Activated T-cell treated with anti-CD3 and anti-CD28 coated beads, Interleukin-2, amount 50 U/mL, for 72 hours (primary cell): ENCODE data around the gene CHST11. TPM values are rescaled to one million over a fixed set of nuclear protein-coding genes. Genes with fewer than 3 reads are reported as not detected.

Experiments
- ATAC-seq, 2 donors: fragments of 150-1000 bp; cut with Tn5 transposase; replicated peaks in 1 of 2; 2 replicates each; pipeline ENCODE4 v1.10.0; 2021; ENCODE audit warnings: moderate library complexity in 2 of 2, mild to moderate bottlenecking in 1 of 2
- DNase-seq, 2 donors: peaks; one replicate each; pipeline ENCODE4 v3.0.0; 2021 to 2022; ENCODE audit warnings: mixed read lengths in 1 of 2
- H3K27ac Mint-ChIP-seq: one replicate; pipeline ENCODE4 v1.8.0; 2022; ENCODE audit warnings: mild to moderate bottlenecking, moderate library complexity, mixed read lengths
- H3K27me3 Mint-ChIP-seq: one replicate; pipeline ENCODE4 v1.8.0; 2022; ENCODE audit warnings: low read depth, mixed read lengths
- H3K36me3 Mint-ChIP-seq, 2 donors: one replicate each; pipeline ENCODE4 v1.8.0; 2022; ENCODE audit warnings: mixed read lengths in 2 of 2, mild to moderate bottlenecking in 1 of 2; ENCODE audit not compliant: insufficient read depth in 2 of 2
- H3K4me1 Mint-ChIP-seq: one replicate; pipeline ENCODE4 v1.8.0; 2022; ENCODE audit warnings: low read depth, mixed read lengths
- H3K4me3 Mint-ChIP-seq, 2 donors: one replicate each; pipeline ENCODE4 v1.8.0; 2022; ENCODE audit warnings: mild to moderate bottlenecking in 2 of 2, mixed read lengths in 2 of 2, moderate library complexity in 2 of 2
- H3K9me3 Mint-ChIP-seq, 2 donors: one replicate each; pipeline ENCODE4 v1.8.0; 2022; ENCODE audit warnings: mixed read lengths in 2 of 2
- total RNA-seq, 2 donors: library from RNA; stranded (reverse); gene quantifications; one replicate each; pipeline ENCODE4 v1.2.3, GENCODE V29; 2022

CHST11 gene
- total RNA-seq, 2 donors from 2014 or later = 47.2 to 57.7 TPM

DNA sequence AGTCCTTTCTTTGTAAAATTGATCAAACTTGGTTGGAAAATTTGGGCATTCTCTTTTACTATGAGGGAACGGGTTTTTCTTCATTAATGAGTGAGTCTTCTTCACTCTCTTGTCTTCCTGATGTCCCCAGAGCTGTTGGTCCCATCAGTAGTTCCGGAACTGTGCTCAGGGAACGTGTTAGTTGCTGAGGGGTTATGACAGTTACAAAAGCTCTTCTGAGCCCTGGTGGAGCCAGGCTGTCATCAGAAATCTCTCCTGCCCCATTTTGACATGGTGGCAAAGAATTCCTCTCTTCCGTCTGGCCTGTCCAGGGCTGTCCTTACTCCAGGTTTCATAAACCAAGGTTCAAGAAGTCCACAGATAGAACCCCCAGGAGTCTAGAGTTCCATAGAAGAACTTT, 292.8 kb downstream of the CHST11 start:
- ATAC-seq = no peak
- Mint-ChIP-seq H3K36me3 (peaks cover 0 to 1% of the 10 kb centered on the region in 2 donors), H3K27me3 (no peaks in the 10 kb centered on the region), H3K9me3 (no peaks in the 10 kb centered on the region), H3K27ac (peak overlapping the region; percentile 73), H3K4me3 (peak overlapping the region in 1 of 2 donors; percentile 35), H3K4me1 (peaks cover 41% of the 10 kb centered on the region)
- DNase-seq = no peak

DNA sequence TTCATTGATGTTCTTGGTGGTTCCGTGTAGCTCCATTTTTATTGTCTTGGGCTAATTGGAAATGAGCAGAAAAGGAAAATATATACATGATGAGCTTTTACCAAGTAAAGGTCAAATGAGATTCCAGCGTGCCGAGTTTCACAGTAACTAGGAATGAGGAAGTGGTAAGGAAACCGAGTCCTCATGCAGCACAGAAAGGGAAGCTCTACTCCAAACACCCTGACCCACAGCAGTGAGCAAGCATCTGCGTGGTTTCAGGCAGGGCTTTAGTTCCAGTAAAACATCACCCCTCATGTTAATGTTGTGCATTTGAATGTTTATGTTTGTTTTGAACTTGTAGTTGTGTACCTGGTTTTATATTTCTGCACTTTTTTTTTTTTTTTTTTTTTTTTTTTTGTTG, 293.3 kb downstream of the CHST11 start:
- Mint-ChIP-seq H3K27me3 (no peaks in the 10 kb centered on the region), H3K36me3 (peaks cover 0 to 1% of the 10 kb centered on the region in 2 donors), H3K9me3 (no peaks in the 10 kb centered on the region), H3K4me3 (peak overlapping the region in 1 of 2 donors; percentile 35), H3K27ac (peak overlapping the region; percentile 73), H3K4me1 (peaks cover 41% of the 10 kb centered on the region)
- ATAC-seq = peak in 1 of 2 donors; percentile 41
- DNase-seq = no peak

DNA sequence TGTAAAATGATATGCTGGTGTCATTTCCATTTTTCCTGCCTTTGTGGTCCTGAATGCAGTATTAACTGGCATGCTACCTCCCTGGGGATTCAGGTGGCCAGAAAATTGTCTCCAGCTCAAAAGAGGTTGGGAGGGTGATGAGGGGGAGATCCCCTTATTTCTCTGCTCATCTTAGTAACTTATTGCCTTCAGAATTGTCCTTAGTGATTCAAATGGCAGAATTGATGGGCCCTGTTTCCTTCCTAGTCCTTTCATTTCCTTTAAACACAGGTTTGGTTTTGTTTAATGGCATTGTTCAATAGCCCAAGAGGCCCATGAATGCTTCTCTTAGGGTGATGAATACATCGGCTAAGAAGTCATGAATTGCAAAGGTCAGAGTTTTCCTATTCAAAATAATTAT, 294.4 kb downstream of the CHST11 start:
- peaks cover 34% of the 10 kb centered on the region for H3K4me1 Mint-ChIP-seq
- no peak for DNase-seq
- no peaks in the 10 kb centered on the region for H3K9me3 Mint-ChIP-seq
- no peaks in the 10 kb centered on the region for H3K27me3 Mint-ChIP-seq
- no peak overlapping the region for H3K4me3 Mint-ChIP-seq
- no peak overlapping the region for H3K27ac Mint-ChIP-seq
- ATAC-seq = no peak
- H3K36me3 Mint-ChIP-seq = peaks cover 0 to 1% of the 10 kb centered on the region in 2 donors

DNA sequence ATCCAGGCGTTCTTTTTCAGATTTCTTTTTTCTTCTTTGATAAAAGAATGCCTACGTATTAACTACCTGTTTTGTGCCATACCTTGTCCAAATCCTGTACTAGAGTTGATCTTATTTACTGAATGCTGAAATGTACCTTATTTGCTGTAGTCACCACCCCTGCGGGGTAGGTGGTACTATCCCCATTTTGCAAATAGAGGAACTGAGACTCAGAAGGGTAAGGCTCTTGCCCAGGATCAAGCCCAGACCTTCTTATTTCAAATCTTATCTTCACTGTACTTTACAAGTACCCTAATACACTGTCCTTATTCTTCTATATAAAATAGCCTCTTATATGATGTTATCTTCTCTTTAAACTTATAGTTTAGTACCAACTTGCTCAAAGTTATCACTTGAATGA, 294.8 kb downstream of the CHST11 start:
- peaks cover 0 to 2% of the 10 kb centered on the region in 2 donors for H3K36me3 Mint-ChIP-seq
- H3K27ac Mint-ChIP-seq = no peak overlapping the region
- no peaks in the 10 kb centered on the region for H3K27me3 Mint-ChIP-seq
- H3K4me3 Mint-ChIP-seq = no peak overlapping the region
- no peaks in the 10 kb centered on the region for H3K9me3 Mint-ChIP-seq
- H3K4me1 Mint-ChIP-seq = peaks cover 30% of the 10 kb centered on the region
- ATAC-seq (no peak), DNase-seq (no peak)

DNA sequence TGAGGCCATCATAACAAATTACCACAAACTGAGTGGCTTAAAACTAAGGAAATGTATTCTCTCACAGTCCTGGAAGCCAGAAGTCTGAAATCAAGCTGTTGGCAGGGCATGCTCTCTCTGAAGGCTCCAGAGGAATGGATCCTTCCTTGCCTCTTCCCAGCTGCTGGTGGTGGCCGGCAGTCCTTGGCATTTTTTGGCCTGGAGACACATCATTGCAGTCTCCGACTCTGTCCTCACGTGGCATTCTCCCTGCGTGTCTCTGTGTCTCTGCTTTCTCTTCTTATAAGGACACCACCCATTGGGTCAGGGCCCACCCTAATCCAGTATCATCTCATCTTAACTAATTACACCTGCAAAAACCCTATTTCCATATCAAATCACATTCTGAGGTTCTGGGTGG, 295.3 kb downstream of the CHST11 start:
- H3K27me3 Mint-ChIP-seq = no peaks in the 10 kb centered on the region
- H3K9me3 Mint-ChIP-seq = no peaks in the 10 kb centered on the region
- peaks cover 27% of the 10 kb centered on the region for H3K4me1 Mint-ChIP-seq
- DNase-seq (no peak), ATAC-seq (no peak)
- peak overlapping the region; percentile 17 for H3K27ac Mint-ChIP-seq
- no peak overlapping the region for H3K4me3 Mint-ChIP-seq
- H3K36me3 Mint-ChIP-seq = peaks cover 0 to 6% of the 10 kb centered on the region in 2 donors

DNA sequence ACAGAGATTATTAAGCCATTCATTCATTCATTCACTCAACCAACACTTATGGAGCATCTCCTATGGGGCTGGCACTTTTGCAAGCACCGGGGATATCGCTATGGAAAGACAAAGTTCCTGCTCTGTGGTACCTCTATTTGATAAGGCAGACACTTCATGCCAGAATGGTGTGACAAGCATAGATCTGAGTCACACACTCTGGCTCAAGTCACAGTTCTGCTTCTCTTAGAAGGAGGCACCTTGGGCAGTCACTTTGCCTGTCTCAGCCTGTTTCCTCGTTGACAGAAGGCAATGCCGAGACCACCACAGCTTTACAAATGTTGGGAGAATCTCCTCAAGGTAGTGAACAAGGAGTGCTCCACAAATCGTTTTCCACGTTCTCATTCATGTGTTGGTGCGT, 296.1 kb downstream of the CHST11 start:
- ATAC-seq (no peak), DNase-seq (no peak)
- Mint-ChIP-seq H3K27me3 (no peaks in the 10 kb centered on the region), H3K9me3 (no peaks in the 10 kb centered on the region), H3K36me3 (peaks cover 0 to 12% of the 10 kb centered on the region in 2 donors), H3K4me1 (peaks cover 19% of the 10 kb centered on the region), H3K4me3 (no peak overlapping the region), H3K27ac (no peak overlapping the region)

DNA sequence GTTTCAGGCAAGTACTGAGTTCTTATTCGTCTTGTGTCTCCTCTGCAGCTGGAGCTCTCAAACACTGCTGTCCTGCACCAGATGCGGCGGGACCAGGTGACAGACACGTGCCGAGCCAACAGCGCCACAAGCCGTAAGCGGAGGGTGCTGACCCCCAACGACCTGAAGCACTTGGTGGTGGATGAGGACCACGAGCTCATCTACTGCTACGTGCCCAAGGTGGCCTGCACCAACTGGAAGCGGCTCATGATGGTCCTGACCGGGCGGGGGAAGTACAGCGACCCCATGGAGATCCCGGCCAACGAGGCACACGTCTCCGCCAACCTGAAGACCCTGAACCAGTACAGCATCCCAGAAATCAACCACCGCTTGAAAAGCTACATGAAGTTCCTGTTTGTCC, 300.2 kb downstream of the CHST11 start:
- Mint-ChIP-seq H3K4me3 (no peak overlapping the region), H3K36me3 (peaks cover 2 to 11% of the 10 kb centered on the region in 2 donors), H3K27ac (no peak overlapping the region), H3K27me3 (no peaks in the 10 kb centered on the region), H3K4me1 (peaks cover 4% of the 10 kb centered on the region), H3K9me3 (no peaks in the 10 kb centered on the region)
- no peak for ATAC-seq
- DNase-seq = no peak

DNA sequence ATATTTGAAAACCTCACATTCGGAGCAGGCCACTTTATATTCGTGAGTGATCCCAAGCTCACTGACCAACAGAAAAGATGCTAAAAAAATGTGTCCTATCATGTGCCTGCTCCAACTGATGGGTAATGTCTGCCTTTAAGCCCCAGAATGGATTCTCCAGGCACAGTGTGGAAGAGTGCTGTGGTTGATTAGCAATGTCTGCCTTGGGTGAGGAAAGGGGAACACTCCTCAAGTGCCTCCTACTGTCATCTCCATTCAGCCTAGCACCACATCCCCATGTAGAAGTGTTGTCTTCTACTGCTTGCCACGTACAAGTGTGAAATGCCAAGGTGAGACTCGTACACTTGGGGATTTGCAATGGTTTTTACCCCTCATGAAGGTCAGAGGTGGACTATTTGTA, 302.0 kb downstream of the CHST11 start:
- no peak for DNase-seq
- H3K36me3 Mint-ChIP-seq = peaks cover 2 to 11% of the 10 kb centered on the region in 2 donors
- ATAC-seq = no peak
- H3K27ac Mint-ChIP-seq = no peak overlapping the region
- H3K4me1 Mint-ChIP-seq = peaks cover 16% of the 10 kb centered on the region
- no peak overlapping the region for H3K4me3 Mint-ChIP-seq
- no peaks in the 10 kb centered on the region for H3K9me3 Mint-ChIP-seq
- no peaks in the 10 kb centered on the region for H3K27me3 Mint-ChIP-seq

DNA sequence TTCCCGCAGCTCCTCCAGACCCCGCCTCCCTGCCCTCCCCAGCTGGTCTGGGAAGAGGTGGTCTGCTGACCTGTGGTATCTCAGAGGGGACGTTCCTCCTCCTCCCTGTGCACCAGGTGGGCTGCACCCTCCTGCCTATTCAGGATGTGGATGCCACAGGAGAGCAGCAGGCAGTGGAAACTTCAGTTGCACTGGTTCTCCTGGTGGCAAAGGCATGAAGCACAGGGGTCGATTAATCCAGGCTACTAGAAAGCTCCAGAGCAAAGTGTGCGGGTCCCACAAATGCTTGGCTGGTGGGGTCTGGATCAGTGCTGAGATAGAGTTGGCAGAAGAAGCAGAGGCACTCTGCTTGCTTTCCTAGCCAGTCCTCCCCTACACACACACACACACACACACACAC, 304.3 kb downstream of the CHST11 start:
- peaks cover 2 to 11% of the 10 kb centered on the region in 2 donors for H3K36me3 Mint-ChIP-seq
- ATAC-seq = no peak
- no peak for DNase-seq
- no peak overlapping the region for H3K4me3 Mint-ChIP-seq
- no peaks in the 10 kb centered on the region for H3K9me3 Mint-ChIP-seq
- no peak overlapping the region for H3K27ac Mint-ChIP-seq
- H3K4me1 Mint-ChIP-seq = peaks cover 35% of the 10 kb centered on the region
- no peaks in the 10 kb centered on the region for H3K27me3 Mint-ChIP-seq

DNA sequence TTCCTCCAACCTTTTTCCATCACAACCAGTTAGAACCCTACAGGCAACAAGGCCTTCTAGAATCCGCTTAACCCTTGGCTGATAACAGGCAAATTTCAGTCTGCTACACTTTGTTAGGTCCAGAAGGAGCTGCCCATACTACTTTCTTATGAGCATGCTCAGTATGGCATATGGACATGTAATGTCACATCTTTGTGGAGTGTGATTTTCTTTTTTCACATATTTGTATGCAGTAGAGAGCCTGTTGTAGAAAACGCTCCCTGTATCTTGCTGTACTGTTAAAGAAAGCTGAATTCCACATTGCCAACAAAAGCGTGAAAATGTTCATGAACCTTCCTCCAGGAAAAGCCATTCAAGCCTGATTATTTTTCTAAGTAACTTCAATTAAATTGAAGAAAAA, 304.9 kb downstream of the CHST11 start:
- H3K4me3 Mint-ChIP-seq = no peak overlapping the region
- H3K4me1 Mint-ChIP-seq = peaks cover 35% of the 10 kb centered on the region
- no peak overlapping the region for H3K27ac Mint-ChIP-seq
- ATAC-seq = no peak
- peaks cover 0 to 1% of the 10 kb centered on the region in 2 donors for H3K9me3 Mint-ChIP-seq
- DNase-seq = no peak
- H3K27me3 Mint-ChIP-seq = no peaks in the 10 kb centered on the region
- H3K36me3 Mint-ChIP-seq = peaks cover 4 to 10% of the 10 kb centered on the region in 2 donors

DNA sequence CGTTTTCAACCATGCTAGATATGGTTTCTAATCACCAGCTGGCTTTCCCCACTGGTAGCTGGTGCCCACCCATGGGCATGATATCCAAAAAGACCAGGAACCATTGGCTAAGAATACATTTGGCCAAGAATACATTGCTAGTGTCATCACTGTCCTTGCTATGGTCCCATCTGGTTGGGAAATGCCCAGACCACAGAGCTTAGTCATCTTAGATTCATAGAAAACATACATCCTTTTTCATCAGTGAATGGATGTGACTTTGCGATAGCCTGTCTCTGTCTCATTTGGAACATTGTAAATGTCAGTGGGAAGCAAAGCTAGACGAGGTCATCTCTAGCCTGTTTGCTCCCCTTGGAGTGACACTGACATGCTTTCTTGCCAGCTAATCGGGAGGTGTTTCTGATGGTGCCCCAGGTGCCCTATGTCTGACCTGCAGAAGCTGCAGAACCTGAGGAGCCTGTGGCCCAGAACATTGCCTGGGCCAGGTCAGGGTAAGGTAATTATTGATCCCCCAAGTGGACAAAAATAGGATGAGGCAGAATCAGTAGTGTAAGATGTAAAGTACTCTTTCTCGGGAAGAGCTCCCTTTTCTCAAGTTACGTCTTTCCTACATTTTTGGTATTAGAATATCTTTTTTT, 306.5 kb downstream of the CHST11 start:
- DNase-seq (peak; percentile 41 to 52), ATAC-seq (peak; percentile 88 to 94)
- Mint-ChIP-seq H3K36me3 (peaks cover 1 to 4% of the 10 kb centered on the region in 2 donors), H3K27me3 (no peaks in the 10 kb centered on the region), H3K9me3 (peaks cover 0 to 1% of the 10 kb centered on the region in 2 donors), H3K4me1 (peaks cover 35% of the 10 kb centered on the region), H3K4me3 (peak overlapping the region; percentile 68 to 70), H3K27ac (peak overlapping the region; percentile 66)

DNA sequence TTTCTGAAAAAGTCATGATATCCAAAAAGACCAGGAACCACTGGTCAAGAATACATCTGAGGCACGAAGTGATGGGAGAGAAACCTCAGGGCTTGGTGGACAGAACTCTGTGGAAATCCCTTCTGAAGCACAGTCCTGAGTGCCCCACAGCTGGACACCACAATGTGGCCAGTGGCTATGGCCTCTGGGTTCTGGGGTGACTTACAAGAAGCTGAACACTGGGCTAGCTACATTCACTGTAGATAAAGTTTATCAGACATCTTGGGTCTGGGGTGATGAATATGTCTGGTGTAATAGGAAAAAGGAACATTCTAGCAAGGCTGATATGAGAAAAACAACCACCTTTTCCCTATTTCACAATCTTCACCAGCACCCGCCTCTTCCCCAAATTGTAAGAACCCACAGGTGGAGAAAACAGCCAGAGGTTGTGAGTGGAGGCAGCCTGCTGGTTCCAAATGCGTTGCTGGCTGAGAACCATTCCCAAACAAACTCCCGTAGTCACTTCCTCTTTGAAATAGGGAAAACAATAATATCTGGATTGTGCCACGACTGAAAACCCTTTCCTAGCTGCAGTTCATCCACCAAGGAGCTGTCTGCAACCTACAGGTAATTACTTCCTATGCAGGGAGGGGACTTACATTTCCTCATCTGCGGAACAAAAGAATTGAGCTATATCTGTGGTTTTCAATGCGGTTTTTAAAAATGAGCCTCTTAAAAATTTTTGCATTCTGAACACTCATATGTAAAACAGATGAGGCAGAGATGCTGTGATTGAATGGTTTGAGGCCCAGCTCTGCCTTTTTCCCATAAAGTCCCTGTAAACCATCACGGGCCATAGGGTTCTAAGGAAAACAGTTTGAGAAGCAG, 307.7 kb downstream of the CHST11 start:
- ATAC-seq (peak; percentile 37 to 42), DNase-seq (no peak)
- Mint-ChIP-seq H3K27me3 (no peaks in the 10 kb centered on the region), H3K4me3 (peak overlapping the region; percentile 31 to 56), H3K4me1 (peaks cover 35% of the 10 kb centered on the region), H3K27ac (peak overlapping the region; percentile 71), H3K36me3 (peaks cover 0 to 2% of the 10 kb centered on the region in 2 donors), H3K9me3 (peaks cover 0 to 1% of the 10 kb centered on the region in 2 donors)

DNA sequence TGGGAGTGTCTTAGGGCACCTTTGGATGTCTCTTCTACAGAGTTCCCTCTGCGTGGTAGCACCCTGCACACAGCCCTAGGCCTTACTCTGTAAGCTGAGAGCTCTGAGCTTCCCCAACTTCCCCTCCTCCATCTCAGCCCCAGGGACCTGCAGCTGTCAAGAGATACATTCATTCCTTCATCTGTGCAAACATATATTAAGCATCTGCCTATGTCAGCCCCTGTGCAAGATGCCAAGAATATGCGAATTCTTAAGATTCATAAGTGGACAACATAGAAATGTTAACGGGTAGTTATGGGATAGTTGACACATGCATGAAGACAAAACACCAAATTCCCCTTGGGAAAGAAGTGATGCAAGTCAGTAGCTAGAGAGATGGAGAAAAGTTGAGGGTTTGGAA, 310.5 kb downstream of the CHST11 start:
- DNase-seq (no peak), ATAC-seq (no peak)
- Mint-ChIP-seq H3K4me3 (no peak overlapping the region), H3K9me3 (peaks cover 0 to 1% of the 10 kb centered on the region in 2 donors), H3K36me3 (peaks cover 2% of the 10 kb centered on the region in 2 donors), H3K4me1 (peaks cover 31% of the 10 kb centered on the region), H3K27me3 (no peaks in the 10 kb centered on the region), H3K27ac (no peak overlapping the region)
